ENCODE results near the gene TBXAS1. TPM values are rescaled to one million over a fixed set of nuclear protein-coding genes. Genes with fewer than 3 reads are reported as not detected.

Gene TBXAS1
- total and polyA plus RNA-seq, 4 donors, result 4.1 to 22.4 (median 12.2) TPM

GRCh38 chr7:140036224-140036962, 207.3 kb downstream of the TBXAS1 start:
- Histone ChIP-seq H3K9me3 (ENCODE audit: control insufficient read depth in 4 of 4, low read length in 3 of 4) (no peaks in the 10 kb centered on the region), H3K27ac (ENCODE audit: low read depth in 1 of 2, low read length in 2 of 2) (no peak overlapping the region), H3K4me3 (ENCODE audit: low read depth in 1 of 3, low read length in 3 of 3) (no peak overlapping the region), H3K4me1 (ENCODE audit: control insufficient read depth in 4 of 4, insufficient read depth in 4 of 4, low read length in 3 of 4) (no peaks in the 10 kb centered on the region), H3K27me3 (ENCODE audit: control insufficient read depth in 4 of 4, insufficient read depth in 4 of 4, low read length in 3 of 4) (no peaks in the 10 kb centered on the region), H3K36me3 (ENCODE audit: control insufficient read depth in 4 of 4, insufficient read depth in 3 of 4, low read depth in 1 of 4, low read length in 3 of 4) (peaks cover 9 to 35% (median 26%) of the 10 kb centered on the region in 4 donors), H3K9ac (ENCODE audit: low read depth in 1 of 2, low read length in 2 of 2) (no peak overlapping the region)
- no peak for DNase-seq (ENCODE audit: low spot score)
- TF ChIP-seq FOXA2 (IDR thresholded peaks at IDR 0.05) (no peak), SP1 (IDR thresholded peaks at IDR 0.05) (no peak), HNF4A (conservative IDR thresholded peaks at IDR 0.05) (no peak)
- WGBS, result 81% methylated on average over 11 of the region's 11 CpGs

GRCh38 chr7:140039066-140039465, 210.0 kb downstream of the TBXAS1 start:
- Histone ChIP-seq H3K4me1 (ENCODE audit: control insufficient read depth in 4 of 4, insufficient read depth in 4 of 4, low read length in 3 of 4) (no peaks in the 10 kb centered on the region), H3K4me3 (ENCODE audit: low read depth in 1 of 3, low read length in 3 of 3) (no peak overlapping the region), H3K9ac (ENCODE audit: low read depth in 1 of 2, low read length in 2 of 2) (no peak overlapping the region), H3K27ac (ENCODE audit: low read depth in 1 of 2, low read length in 2 of 2) (no peak overlapping the region), H3K27me3 (ENCODE audit: control insufficient read depth in 4 of 4, insufficient read depth in 4 of 4, low read length in 3 of 4) (no peaks in the 10 kb centered on the region), H3K9me3 (ENCODE audit: control insufficient read depth in 4 of 4, low read length in 3 of 4) (no peaks in the 10 kb centered on the region), H3K36me3 (ENCODE audit: control insufficient read depth in 4 of 4, insufficient read depth in 3 of 4, low read depth in 1 of 4, low read length in 3 of 4) (peaks cover 8 to 32% (median 20%) of the 10 kb centered on the region in 4 donors)
- DNase-seq (ENCODE audit: low spot score), result no peak
- whole genome bisulfite sequencing, result 81% methylated on average over 7 of the region's 7 CpGs
- TF ChIP-seq NR2F2 (IDR thresholded peaks at IDR 0.05) (no peak), ATF3 (IDR thresholded peaks at IDR 0.05) (no peak), ZBTB33 (IDR thresholded peaks at IDR 0.05) (no peak), FOXA1 (IDR thresholded peaks at IDR 0.05) (no peak), HNF4A (conservative IDR thresholded peaks at IDR 0.05) (no peak), MAX (IDR thresholded peaks at IDR 0.05) (no peak), CTCF (IDR thresholded peaks at IDR 0.05; ENCODE audit: low read depth, low read length, missing input control) (no peak), GABPA (IDR thresholded peaks at IDR 0.05 in 1 of 2, conservative IDR thresholded peaks at IDR 0.05 in 1 of 2) (no peak), TAF1 (conservative IDR thresholded peaks at IDR 0.05) (no peak), FOXA2 (IDR thresholded peaks at IDR 0.05) (no peak), RAD21 (IDR thresholded peaks at IDR 0.05) (no peak), JUND (IDR thresholded peaks at IDR 0.05) (no peak)

GRCh38 chr7:140039896-140040295, 210.8 kb downstream of the TBXAS1 start:
- Histone ChIP-seq H3K4me1 (ENCODE audit: control insufficient read depth in 4 of 4, insufficient read depth in 4 of 4, low read length in 3 of 4) (no peaks in the 10 kb centered on the region), H3K27ac (ENCODE audit: low read depth in 1 of 2, low read length in 2 of 2) (no peak overlapping the region), H3K4me3 (ENCODE audit: low read depth in 1 of 3, low read length in 3 of 3) (no peak overlapping the region), H3K36me3 (ENCODE audit: control insufficient read depth in 4 of 4, insufficient read depth in 3 of 4, low read depth in 1 of 4, low read length in 3 of 4) (peaks cover 11 to 31% (median 20%) of the 10 kb centered on the region in 4 donors), H3K9me3 (ENCODE audit: control insufficient read depth in 4 of 4, low read length in 3 of 4) (no peaks in the 10 kb centered on the region), H3K27me3 (ENCODE audit: control insufficient read depth in 4 of 4, insufficient read depth in 4 of 4, low read length in 3 of 4) (no peaks in the 10 kb centered on the region), H3K9ac (ENCODE audit: low read depth in 1 of 2, low read length in 2 of 2) (no peak overlapping the region)
- TF ChIP-seq CTCF (IDR thresholded peaks at IDR 0.05; ENCODE audit: low read depth, low read length, missing input control) (no peak), MAX (IDR thresholded peaks at IDR 0.05) (no peak), JUND (IDR thresholded peaks at IDR 0.05) (no peak), RXRA (IDR thresholded peaks at IDR 0.05) (no peak), TAF1 (conservative IDR thresholded peaks at IDR 0.05) (no peak), GABPA (IDR thresholded peaks at IDR 0.05 in 1 of 2, conservative IDR thresholded peaks at IDR 0.05 in 1 of 2) (no peak), RAD21 (IDR thresholded peaks at IDR 0.05) (no peak), FOXA1 (IDR thresholded peaks at IDR 0.05) (no peak), SP1 (IDR thresholded peaks at IDR 0.05) (no peak), ATF3 (IDR thresholded peaks at IDR 0.05) (no peak), EGR1 (IDR thresholded peaks at IDR 0.05; ENCODE audit: low read depth in 2 of 2) (no peak)
- WGBS, result 97% methylated on average over 12 of the region's 12 CpGs
- no peak for DNase-seq (ENCODE audit: low spot score)

Data from liver (tissue), 9 donors.